BJ (cell line): ENCODE measurements around the gene GJA4. TPM values are rescaled to one million over a fixed set of nuclear protein-coding genes. Genes with fewer than 3 reads are reported as not detected.

Experiments used
- CTCF ChIA-PET: fragments of 350-600 bp; formaldehyde crosslinking; extraction: SDS; loops from one replicate; lab custom pipeline; 2021; ENCODE audit warnings: antibody characterized with exemption, inconsistent platforms; lab: Yijun Ruan, JAX
- POLR2A ChIA-PET: fragments of 300-600 bp; sonication (Branson Sonifier 250); formaldehyde crosslinking; extraction: SDS; loops from one replicate; lab custom pipeline; 2021; ENCODE audit warnings: antibody characterized with exemption; lab: Charles Lee
- DNase-seq: peaks from one replicate; pipeline ENCODE4 v3.0.0-alpha.2; 2011; ENCODE audit warnings: low read depth
- H3K27me3 ChIP-seq: 2 replicates; pipeline ENCODE4 v1.6.0; 2011; ENCODE audit warnings: low read length; ENCODE audit not compliant: control insufficient read depth, insufficient read depth
- H3K36me3 ChIP-seq: 2 replicates; pipeline ENCODE4 v1.5.1; 2011; ENCODE audit warnings: low read length; ENCODE audit not compliant: control insufficient read depth, insufficient read depth
- H3K4me3 ChIP-seq: 2 replicates; pipeline ENCODE4 v1.5.1; 2011; ENCODE audit warnings: low read depth, mild to moderate bottlenecking, control low read depth, low read length
- CTCF ChIP-seq: IDR thresholded peaks from 2 replicates; pipeline ENCODE4 v1.5.1; 2011; ENCODE audit warnings: low read depth, mild to moderate bottlenecking, control low read depth, inconsistent platforms, low read length, moderate library complexity; ENCODE audit not compliant: insufficient read depth
- polyA plus RNA-seq: library from polyadenylated mRNA; depleted of rRNA; stranded (reverse); fragments of >200 nt; gene quantifications from 2 replicates; pipeline ENCODE4 v1.2.3, GENCODE V29; 2011

GJA4 gene
- polyA plus RNA-seq, 1 experiment = not detected

DNA sequence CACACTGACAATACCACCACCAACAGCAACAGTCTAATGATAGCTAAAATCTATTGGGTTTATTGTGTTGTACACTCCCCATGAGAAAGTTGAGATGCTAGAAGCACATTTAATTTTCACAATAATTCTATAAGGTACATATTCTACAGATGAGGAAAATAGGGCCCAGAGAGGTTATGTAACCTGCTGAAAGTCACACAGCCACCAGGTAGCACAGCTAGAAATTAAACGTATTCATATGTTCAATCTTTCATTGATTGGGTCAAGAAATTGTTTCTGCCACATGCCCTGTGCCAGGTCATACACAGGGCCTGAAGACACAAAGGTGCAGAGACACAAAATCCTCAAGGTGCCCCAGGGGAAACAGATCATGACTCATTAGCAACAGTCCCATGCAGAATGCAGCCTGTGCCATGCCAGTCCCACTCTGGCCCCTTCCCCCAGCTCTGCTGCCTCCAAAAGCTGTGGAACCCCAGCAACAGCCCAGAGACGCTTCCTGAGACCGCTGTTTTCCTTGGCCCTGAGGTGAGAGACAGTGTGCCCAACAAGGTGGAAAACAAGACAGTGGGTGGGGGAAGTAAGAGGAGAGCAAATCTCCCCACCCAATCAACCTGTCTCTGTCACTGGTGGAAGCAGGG, 32.1 kb downstream of the GJA4 start:
- TF ChIP-seq CTCF = no peak
- H3K27me3 ChIP-seq = no peaks in the 10 kb centered on the region
- ChIA-PET CTCF (interaction anchor here (0.8 to 1.9 kb wide), 3 partner anchors 10 to 28 kb away, joined by 3 to 4 read pairs (median 4); no protein-coding TSS in a partner anchor), POLR2A (no interaction called here)
- no peak overlapping the region for H3K4me3 ChIP-seq
- H3K36me3 ChIP-seq = no peaks in the 10 kb centered on the region
- DNase-seq = no peak

- no peak overlapping the region for H3K4me3 ChIP-seq
- ChIA-PET CTCF (interaction anchor here (0.9 to 1.9 kb wide), 2 partner anchors 9 to 28 kb away, joined by 3 to 4 read pairs; no protein-coding TSS in a partner anchor), POLR2A (no interaction called here)
- H3K36me3 ChIP-seq = no peaks in the 10 kb centered on the region
- DNase-seq = no peak
- TF ChIP-seq CTCF = no peak
- H3K27me3 ChIP-seq = no peaks in the 10 kb centered on the region
Observed at GRCh38 chr1:34825455-34826091, 32.8 kb downstream of the GJA4 start.

- no peak for DNase-seq
- ChIA-PET POLR2A (no interaction called here), CTCF (interaction anchor here (1.2 kb wide), 1 partner anchor 32 kb away, joined by 4 read pairs; the partner anchor contains the start of gene SMIM12)
- no peak for TF ChIP-seq CTCF
- no peak overlapping the region for H3K4me3 ChIP-seq
- no peaks in the 10 kb centered on the region for H3K27me3 ChIP-seq
- H3K36me3 ChIP-seq = no peaks in the 10 kb centered on the region
Observed at GRCh38 chr1:34827341-34827941, 34.6 kb downstream of the GJA4 start.

- CTCF ChIA-PET = no interaction called here
- POLR2A ChIA-PET = no interaction called here
- Histone ChIP-seq H3K36me3 (no peaks in the 10 kb centered on the region), H3K27me3 (no peaks in the 10 kb centered on the region), H3K4me3 (no peak overlapping the region)
- TF ChIP-seq CTCF = no peak
- no peak for DNase-seq
Observed at GRCh38 chr1:34828611-34829010, 35.8 kb downstream of the GJA4 start.

GRCh38 chr1:34829250-34829649, 36.5 kb downstream of the GJA4 start:
- no peak for TF ChIP-seq CTCF
- Histone ChIP-seq H3K27me3 (no peaks in the 10 kb centered on the region), H3K36me3 (no peaks in the 10 kb centered on the region), H3K4me3 (no peak overlapping the region)
- ChIA-PET POLR2A (no interaction called here), CTCF (no interaction called here)
- DNase-seq = no peak
